Endodermal cell (in vitro differentiated cells): ENCODE results near the gene MMP8. TPM values are rescaled to one million over a fixed set of nuclear protein-coding genes. Genes with fewer than 3 reads are reported as not detected.

Source experiments
- DNase-seq: peaks from one replicate; pipeline ENCODE4 v3.0.0-alpha.2; 2017
- H3K27ac ChIP-seq: 2 replicates; pipeline ENCODE4 v1.5.1; 2013; ENCODE audit warnings: mild to moderate bottlenecking, low read depth, low read length, moderate library complexity
- H3K27me3 ChIP-seq: 2 replicates; pipeline ENCODE4 v1.6.1; 2013; ENCODE audit warnings: mild to moderate bottlenecking, low read length, moderate library complexity; ENCODE audit not compliant: insufficient read depth, control insufficient read depth, poor library complexity, severe bottlenecking
- H3K36me3 ChIP-seq: 2 replicates; pipeline ENCODE4 v1.7.0; 2013; ENCODE audit warnings: mild to moderate bottlenecking, low read length, moderate library complexity; ENCODE audit not compliant: control insufficient read depth, insufficient read depth
- H3K4me1 ChIP-seq: one replicate; pipeline ENCODE4 v1.7.0; 2013; ENCODE audit warnings: low read length; ENCODE audit not compliant: control insufficient read depth, insufficient read depth
- H3K4me3 ChIP-seq: 2 replicates; pipeline ENCODE4 v1.5.1; 2013; ENCODE audit warnings: mild to moderate bottlenecking, low read length, moderate library complexity
- H3K9ac ChIP-seq: 2 replicates; pipeline ENCODE4 v1.6.1; 2013; ENCODE audit warnings: mild to moderate bottlenecking, low read length, moderate library complexity; ENCODE audit not compliant: poor library complexity, severe bottlenecking; ENCODE audit errors: extremely low read depth
- H3K9me3 ChIP-seq: 2 replicates; pipeline ENCODE4 v1.6.1; 2013; ENCODE audit warnings: mild to moderate bottlenecking, low read length, moderate library complexity; ENCODE audit not compliant: control insufficient read depth
- H3K27ac Mint-ChIP-seq: 2 replicates; pipeline ENCODE4 v1.8.0; 2020; ENCODE audit warnings: mixed read lengths
- H3K27me3 Mint-ChIP-seq: 2 replicates; pipeline ENCODE4 v1.8.0; 2021; ENCODE audit warnings: mild to moderate bottlenecking, mixed read lengths; ENCODE audit not compliant: insufficient read depth
- H3K36me3 Mint-ChIP-seq: 2 replicates; pipeline ENCODE4 v1.8.0; 2020; ENCODE audit warnings: low read depth, mixed read lengths
- H3K4me1 Mint-ChIP-seq: 2 replicates; pipeline ENCODE4 v1.8.0; 2020; ENCODE audit warnings: mixed read lengths
- H3K4me3 Mint-ChIP-seq: 2 replicates; pipeline ENCODE4 v1.8.0; 2020; ENCODE audit warnings: mild to moderate bottlenecking, moderate library complexity, mixed read lengths
- H3K9me3 Mint-ChIP-seq: 2 replicates; pipeline ENCODE4 v1.8.0; 2020; ENCODE audit warnings: mild to moderate bottlenecking, mixed read lengths
- WGBS, 2 experiments: methylation state at CpG; one replicate each; pipeline versions ENCODE4 v1.1.5 to v1.1.7; 2013; ENCODE audit warnings: missing lambda C conversion rate in 2 of 2, mixed read lengths in 1 of 2; ENCODE audit not compliant: insufficient coverage in 1 of 2, insufficient read length in 1 of 2; 5-methylcytosine and 5-hydroxymethylcytosine counted together
- total RNA-seq, 2 donors: library from RNA; stranded (reverse); fragmentation: NEBNext Ultra II Directional in 1 of 2; extraction: Animal tissue kit (Norgen Biotek cat#: 25700) in 1 of 2; gene quantifications; 2 replicates in 1 of 2; 3 replicates in 1 of 2; pipeline ENCODE4 v1.2.1, GENCODE V29; 2021
- TF ChIP-seq, protein P1 (sequence below): fragments of 200-600 bp; sonication (generic); conservative IDR thresholded peaks from 2 replicates; pipeline ENCODE4 v1.5.0; 2021; ENCODE audit warnings: antibody characterized with exemption, mild to moderate bottlenecking

Gene MMP8
- total RNA-seq, 2 donors from 2014 or later = not detected

DNA sequence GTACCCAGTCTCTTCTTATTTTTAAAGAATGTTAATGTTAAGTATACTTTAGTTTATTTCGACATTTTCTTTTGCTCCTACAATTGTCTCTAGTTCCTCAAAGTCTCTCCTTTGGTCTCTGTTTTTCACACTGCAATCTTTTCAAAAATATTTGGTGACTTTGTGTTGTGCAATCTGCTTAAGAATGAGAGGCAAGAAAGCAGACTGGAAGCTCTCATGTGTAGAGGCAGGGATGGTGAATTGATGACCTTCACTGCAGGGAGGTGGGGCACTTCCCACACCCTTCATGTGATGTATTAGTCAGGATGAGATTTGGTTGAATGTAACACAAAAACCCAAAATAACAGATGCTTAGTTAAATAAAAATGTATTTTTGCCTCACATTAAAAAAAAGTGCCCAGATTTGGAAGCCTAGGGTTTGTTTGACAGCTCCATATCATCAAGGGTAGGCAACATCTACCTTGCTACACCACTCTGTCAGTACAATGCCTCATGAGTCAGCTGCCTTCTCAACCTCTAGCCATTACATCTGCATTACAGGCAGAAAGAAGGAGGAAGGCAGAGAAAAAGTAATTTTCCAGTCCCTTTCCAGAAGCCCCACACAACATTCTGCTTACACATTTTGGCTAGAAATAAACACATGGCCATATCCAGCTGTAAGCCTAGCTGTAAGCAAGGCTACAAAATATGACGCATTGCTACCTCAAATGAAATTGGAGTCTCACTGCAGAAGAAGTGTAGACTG is 15.4 kb downstream of the MMP8 start:
- no peaks in the 10 kb centered on the region for H3K27me3 Mint-ChIP-seq
- whole genome bisulfite sequencing, 2 experiments = 96 to 100% methylated on average over 1 of the region's 2 CpGs

DNA sequence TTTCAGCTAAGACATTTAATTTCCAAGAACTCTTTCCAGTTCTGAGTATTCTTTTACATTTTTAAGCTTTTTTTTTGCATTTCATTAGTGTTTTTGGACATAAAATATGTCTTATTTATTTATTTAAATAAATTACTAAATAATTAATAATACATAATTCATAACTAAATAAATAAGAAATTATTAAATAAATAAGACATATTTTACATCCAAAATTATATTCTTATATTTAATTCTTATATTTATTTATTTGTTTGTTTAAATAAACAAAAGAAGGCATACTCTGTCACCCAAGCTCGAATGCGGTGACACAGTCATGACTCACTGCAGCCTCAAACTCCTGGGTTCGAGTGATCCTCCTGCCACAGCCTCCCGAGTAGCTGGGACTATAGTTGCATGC is 16.1 kb downstream of the MMP8 start:
- Mint-ChIP-seq H3K27me3 (no peaks in the 10 kb centered on the region), H3K27ac (no peak overlapping the region), H3K9me3 (no peaks in the 10 kb centered on the region), H3K4me3 (no peak overlapping the region), H3K4me1 (no peaks in the 10 kb centered on the region), H3K36me3 (no peaks in the 10 kb centered on the region)
- Histone ChIP-seq H3K36me3 (no peaks in the 10 kb centered on the region), H3K4me3 (no peak overlapping the region), H3K9ac (no peak overlapping the region), H3K9me3 (no peaks in the 10 kb centered on the region), H3K4me1 (no peaks in the 10 kb centered on the region), H3K27ac (no peak overlapping the region), H3K27me3 (no peaks in the 10 kb centered on the region)
- no peak for DNase-seq
- TF ChIP-seq, protein P1, sequence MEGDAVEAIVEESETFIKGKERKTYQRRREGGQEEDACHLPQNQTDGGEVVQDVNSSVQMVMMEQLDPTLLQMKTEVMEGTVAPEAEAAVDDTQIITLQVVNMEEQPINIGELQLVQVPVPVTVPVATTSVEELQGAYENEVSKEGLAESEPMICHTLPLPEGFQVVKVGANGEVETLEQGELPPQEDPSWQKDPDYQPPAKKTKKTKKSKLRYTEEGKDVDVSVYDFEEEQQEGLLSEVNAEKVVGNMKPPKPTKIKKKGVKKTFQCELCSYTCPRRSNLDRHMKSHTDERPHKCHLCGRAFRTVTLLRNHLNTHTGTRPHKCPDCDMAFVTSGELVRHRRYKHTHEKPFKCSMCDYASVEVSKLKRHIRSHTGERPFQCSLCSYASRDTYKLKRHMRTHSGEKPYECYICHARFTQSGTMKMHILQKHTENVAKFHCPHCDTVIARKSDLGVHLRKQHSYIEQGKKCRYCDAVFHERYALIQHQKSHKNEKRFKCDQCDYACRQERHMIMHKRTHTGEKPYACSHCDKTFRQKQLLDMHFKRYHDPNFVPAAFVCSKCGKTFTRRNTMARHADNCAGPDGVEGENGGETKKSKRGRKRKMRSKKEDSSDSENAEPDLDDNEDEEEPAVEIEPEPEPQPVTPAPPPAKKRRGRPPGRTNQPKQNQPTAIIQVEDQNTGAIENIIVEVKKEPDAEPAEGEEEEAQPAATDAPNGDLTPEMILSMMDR = no peak
- 86 to 87% methylated on average over 4 of the region's 4 CpGs for WGBS, 2 experiments

More for the DNA sequence above, 15.4 kb downstream of the MMP8 start:
- no peak overlapping the region for H3K4me3 ChIP-seq
- no peaks in the 10 kb centered on the region for H3K36me3 Mint-ChIP-seq
- H3K36me3 ChIP-seq = no peaks in the 10 kb centered on the region
- no peaks in the 10 kb centered on the region for H3K4me1 Mint-ChIP-seq
- no peak overlapping the region for H3K27ac ChIP-seq
- no peaks in the 10 kb centered on the region for H3K4me1 ChIP-seq
- no peak overlapping the region for H3K27ac Mint-ChIP-seq
- TF ChIP-seq, protein P1 = no peak
- H3K9ac ChIP-seq = no peak overlapping the region
- no peaks in the 10 kb centered on the region for H3K9me3 ChIP-seq
- no peaks in the 10 kb centered on the region for H3K27me3 ChIP-seq
- no peaks in the 10 kb centered on the region for H3K9me3 Mint-ChIP-seq
- DNase-seq = no peak
- no peak overlapping the region for H3K4me3 Mint-ChIP-seq

DNA sequence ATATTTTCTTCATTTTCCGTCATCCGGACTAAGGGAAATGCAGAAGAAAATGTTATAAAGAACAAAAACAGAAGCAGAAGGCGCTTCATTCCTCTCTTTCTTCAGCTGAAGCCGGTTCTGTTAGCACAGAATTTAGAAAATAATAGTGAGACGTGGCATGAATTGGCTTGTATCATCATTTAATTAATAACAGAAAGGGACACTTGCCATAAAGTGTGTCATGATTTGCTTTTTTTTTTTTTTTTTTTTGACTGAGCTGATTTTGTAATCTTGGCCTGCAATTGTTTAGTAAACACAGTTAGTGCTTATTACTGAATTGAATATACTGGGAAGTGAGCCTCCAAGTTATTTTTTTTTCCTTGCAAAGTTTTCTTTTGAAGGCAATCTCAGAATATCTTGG is 19.1 kb downstream of the MMP8 start, which contains the start of gene MMP27:
MMP27 (minus strand) TSS at position 144 of the 400 bp plus-strand sequence; CDS start at position 89, 55 bp downstream.
- Mint-ChIP-seq H3K27me3 (no peaks in the 10 kb centered on the region), H3K4me1 (no peaks in the 10 kb centered on the region), H3K4me3 (no peak within 1 kb of the TSS), H3K27ac (no peak within 1 kb of the TSS), H3K36me3 (no peaks in the 10 kb centered on the region), H3K9me3 (no peaks in the 10 kb centered on the region)
- Histone ChIP-seq H3K27me3 (no peaks in the 10 kb centered on the region), H3K36me3 (no peaks in the 10 kb centered on the region), H3K4me1 (no peaks in the 10 kb centered on the region), H3K4me3 (no peak within 1 kb of the TSS), H3K27ac (no peak within 1 kb of the TSS), H3K9me3 (no peaks in the 10 kb centered on the region), H3K9ac (no peak within 1 kb of the TSS)
- TF ChIP-seq, protein P1 = no peak
- 10 to 66% methylated on average over 2 to 5 of the region's 5 CpGs for WGBS, 2 experiments
- no peak for DNase-seq
